GM19240 (cell line): ENCODE measurements around the gene HYAL2.
A peak's percentile ranks its signal among the peaks of the same experiment; 100 is the strongest.

ENCODE experiments used
- DNase-seq: peaks from one replicate; pipeline ENCODE4 v3.0.0; 2011; ENCODE audit warnings: low spot score; ENCODE audit not compliant: insufficient read length

The HYAL2 gene

GRCh38 chr3:50330330-50330729 is 7.8 kb upstream of the HYAL2 start:
- DNase-seq: no peak

- DNase-seq: peak; percentile 90
Observed at GRCh38 chr3:50327943-50328691, 5.6 kb upstream of the HYAL2 start, which contains the start of gene TUSC2. TUSC2 (minus strand) TSS chr3:50328223; CDS start chr3:50328099, 124 bp downstream.

- no peak for DNase-seq
Observed at GRCh38 chr3:50327129-50327528, 4.6 kb upstream of the HYAL2 start.

- DNase-seq: no peak
Observed at GRCh38 chr3:50326182-50326541, 3.6 kb upstream of the HYAL2 start.

- no peak for DNase-seq
Observed at GRCh38 chr3:50325497-50326181, 3.1 kb upstream of the HYAL2 start.

- DNase-seq: no peak
Observed at GRCh38 chr3:50325113-50325480, 2.6 kb upstream of the HYAL2 start.

GRCh38 chr3:50324351-50325112 is 2.0 kb upstream of the HYAL2 start:
- DNase-seq: peak; percentile 43

- DNase-seq: no peak
Observed at GRCh38 chr3:50323614-50324199, 1.2 kb upstream of the HYAL2 start.

GRCh38 chr3:50323092-50323600 is 601 bp upstream of the HYAL2 start:
- DNase-seq: no peak

- no peak for DNase-seq
Observed at GRCh38 chr3:50322115-50322385, 495 bp downstream of the HYAL2 start.

GRCh38 chr3:50321336-50322114 is 1.0 kb downstream of the HYAL2 start:
- peak; percentile 80 for DNase-seq

- DNase-seq: peak; percentile 34
Observed at GRCh38 chr3:50320853-50321335, 1.7 kb downstream of the HYAL2 start.

GRCh38 chr3:50319894-50320625 is 2.5 kb downstream of the HYAL2 start:
- no peak for DNase-seq

- no peak for DNase-seq
Observed at GRCh38 chr3:50319181-50319893, 3.2 kb downstream of the HYAL2 start.

- no peak for DNase-seq
Observed at GRCh38 chr3:50318615-50319014, 3.9 kb downstream of the HYAL2 start.

GRCh38 chr3:50318163-50318562 is 4.4 kb downstream of the HYAL2 start:
- DNase-seq: no peak

GRCh38 chr3:50317300-50317699 is 5.2 kb downstream of the HYAL2 start:
- no peak for DNase-seq

- DNase-seq: no peak
Observed at GRCh38 chr3:50316657-50317242, 5.8 kb downstream of the HYAL2 start.

GRCh38 chr3:50314816-50315215 is 7.7 kb downstream of the HYAL2 start:
- no peak for DNase-seq
